Endothelial cell of umbilical vein (primary cell): ENCODE measurements around the gene SKI. TPM values are rescaled to one million over a fixed set of nuclear protein-coding genes. Genes with fewer than 3 reads are reported as not detected.

Experiments used
- BruUV-seq: library from RNA; stranded (reverse); fragments of 400-500 nt; replicated peaks from 2 replicates; lab custom pipeline; 2021; lab: Mats Ljungman, UMichigan
- CTCF ChIA-PET: fragments of 300-600, 350-600 bp; sonication (Branson Sonifier 250); formaldehyde crosslinking; loops from one replicate; lab custom pipeline; 2021; ENCODE audit warnings: antibody characterized with exemption, inconsistent platforms; lab: Charles Lee
- POLR2A ChIA-PET: fragments of 300-600, 350-600 bp; sonication (Branson Sonifier 250); formaldehyde crosslinking; loops from one replicate; lab custom pipeline; 2021; ENCODE audit warnings: antibody characterized with exemption, inconsistent platforms; lab: Charles Lee
- DNase-seq: peaks from one replicate; pipeline ENCODE4 v3.0.0-alpha.2; 2011; ENCODE audit warnings: low read depth, low spot score
- FAIRE-seq: peaks from 2 replicates; lab custom pipeline; 2011; peaks lifted over from hg19 to GRCh38; lab: Jason Lieb, UNC
- H2AFZ ChIP-seq: 2 replicates; pipeline ENCODE4 v1.6.0; 2012; ENCODE audit warnings: low read depth, low read length, control low read depth, inconsistent platforms
- H3K27ac ChIP-seq: 2 replicates; pipeline ENCODE4 v1.5.1; 2011; ENCODE audit warnings: low read depth, mild to moderate bottlenecking, control low read depth, low read length, moderate library complexity; ENCODE audit not compliant: insufficient read depth
- H3K27me3 ChIP-seq, 2 experiments: 2 replicates each; pipeline versions ENCODE4 v1.6.0 to v1.6.1; 2011; ENCODE audit warnings: low read length in 2 of 2, mixed read lengths in 1 of 2; ENCODE audit not compliant: control insufficient read depth in 2 of 2, insufficient read depth in 2 of 2
- H3K36me3 ChIP-seq, 2 experiments: 2 replicates in 1 of 2; 3 replicates in 1 of 2; pipeline ENCODE4 v1.5.1; 2011; ENCODE audit warnings: low read length in 2 of 2, mild to moderate bottlenecking in 1 of 2, moderate library complexity in 1 of 2; ENCODE audit not compliant: control insufficient read depth in 2 of 2, insufficient read depth in 2 of 2; ENCODE audit errors: extremely low read depth in 1 of 2
- H3K4me1 ChIP-seq: 3 replicates; pipeline ENCODE4 v1.5.1; 2011; ENCODE audit warnings: mild to moderate bottlenecking, low read length; ENCODE audit not compliant: control insufficient read depth, insufficient read depth; ENCODE audit errors: extremely low read depth
- H3K4me2 ChIP-seq: 2 replicates; pipeline ENCODE4 v1.6.1; 2011; ENCODE audit warnings: low read length, control low read depth, mixed read lengths; ENCODE audit not compliant: insufficient read depth
- H3K4me3 ChIP-seq, 3 experiments: fragments of 200-600 bp in 1 of 3; sonication (generic), shearing (Covaris generic) in 1 of 3; replicated peaks in 1 of 3; 2 replicates each; pipeline ENCODE4 v1.5.1; 2011 to 2016; ENCODE audit warnings: control low read depth in 3 of 3, low read length in 3 of 3, mild to moderate bottlenecking in 2 of 3, inconsistent platforms in 1 of 3, low read depth in 1 of 3, moderate library complexity in 1 of 3; ENCODE audit not compliant: insufficient read depth in 1 of 3
- H3K79me2 ChIP-seq: 2 replicates; pipeline ENCODE4 v1.6.0; 2012; ENCODE audit warnings: low read length, inconsistent platforms; ENCODE audit not compliant: control insufficient read depth, insufficient read depth
- H3K9ac ChIP-seq: replicated peaks from 2 replicates; pipeline ENCODE3; 2011; ENCODE audit warnings: low read length, control low read depth; ENCODE audit not compliant: insufficient read depth; ENCODE audit errors: extremely low read depth
- H3K9me1 ChIP-seq: replicated peaks from 3 replicates; pipeline ENCODE4 v1.6.0; 2011; ENCODE audit warnings: mild to moderate bottlenecking, low read length; ENCODE audit not compliant: control insufficient read depth, insufficient read depth; ENCODE audit errors: extremely low read depth
- H3K9me3 ChIP-seq: replicated peaks from 2 replicates; pipeline ENCODE4 v1.5.1; 2012; ENCODE audit warnings: low read length, inconsistent platforms; ENCODE audit not compliant: control insufficient read depth, insufficient read depth
- H4K20me1 ChIP-seq: replicated peaks from 2 replicates; pipeline ENCODE3; 2011; ENCODE audit warnings: mild to moderate bottlenecking, low read length; ENCODE audit not compliant: control insufficient read depth, insufficient read depth; ENCODE audit errors: extremely low read depth
- EZH2 ChIP-seq: IDR thresholded peaks from 2 replicates; pipeline ENCODE4 v1.6.1; 2012; ENCODE audit warnings: borderline replicate concordance, low read depth, mild to moderate bottlenecking, moderate library complexity, low read length, inconsistent platforms; ENCODE audit not compliant: severe bottlenecking
- FOS ChIP-seq: IDR thresholded peaks from 2 replicates; pipeline ENCODE4 v1.6.1; 2011; ENCODE audit warnings: mild to moderate bottlenecking, low read length, moderate library complexity, borderline replicate concordance; ENCODE audit not compliant: insufficient read depth
- GATA2 ChIP-seq: IDR thresholded peaks from 2 replicates; pipeline ENCODE4 v1.7.0; 2011; ENCODE audit warnings: low read depth, mild to moderate bottlenecking, moderate library complexity, mixed read lengths, low read length; ENCODE audit not compliant: insufficient read length, insufficient read depth
- JUN ChIP-seq: IDR thresholded peaks from 2 replicates; pipeline ENCODE4 v1.6.1; 2011; ENCODE audit warnings: borderline replicate concordance, low read depth; ENCODE audit not compliant: insufficient read length, insufficient read depth
- MYC ChIP-seq: IDR thresholded peaks from one replicate; pipeline ENCODE4 v1.6.1; 2011; ENCODE audit warnings: mild to moderate bottlenecking, low read depth, low read length
- POLR2A ChIP-seq: IDR thresholded peaks from 2 replicates; pipeline ENCODE4 v1.6.1; 2012; ENCODE audit warnings: low read depth, mild to moderate bottlenecking, control low read depth, low read length
- POLR2AphosphoS5 ChIP-seq: IDR thresholded peaks from 2 replicates; pipeline ENCODE4 v1.6.1; 2012; ENCODE audit warnings: low read depth, mild to moderate bottlenecking, control low read depth, low read length, moderate library complexity; ENCODE audit not compliant: insufficient read depth
- dilution Hi-C: fragments of 300-500 bp; cut with MboI; formaldehyde crosslinking; loops from one replicate; pipeline ENCODE4 v1.15.0; 2019; ENCODE audit warnings: low sequenced_read_pairs; ENCODE audit not compliant: extremely low pct_ligation_motif_present
- intact Hi-C: fragments of 100-400 bp; cut with micrococcal nuclease; formaldehyde crosslinking; loops from one replicate; pipeline ENCODE4 v1.10.0; 2022
- polyA plus RNA-seq, 4 experiments: library from polyadenylated mRNA; depleted of rRNA in 3 of 4; stranded (reverse) in 3 of 4; unstranded in 1 of 4; fragments of >200 nt; gene quantifications; 2 replicates each; pipeline versions ENCODE4 v1.2.1 to v1.2.3, GENCODE V29; 2011 to 2012; ENCODE audit warnings: missing spikeins in 1 of 4
- total RNA-seq: library from RNA; stranded (reverse); gene quantifications from 2 replicates; pipeline ENCODE4 v1.2.3, GENCODE V29; 2021
- TF ChIP-seq, protein P1 (sequence below), 2 donors: IDR thresholded peaks; 1 replicate in 1 of 2; 2 replicates in 1 of 2; pipeline ENCODE4 v1.5.1; 2011; ENCODE audit warnings: low read length in 2 of 2, mild to moderate bottlenecking in 2 of 2, moderate library complexity in 2 of 2, control low read depth in 1 of 2, inconsistent platforms in 1 of 2, low read depth in 1 of 2; ENCODE audit not compliant: insufficient read depth in 1 of 2; ENCODE audit errors: extremely low read depth in 1 of 2
- TF ChIP-seq, protein P2 (sequence below): IDR thresholded peaks from 2 replicates; pipeline ENCODE4 v1.6.1; 2011; ENCODE audit not compliant: insufficient read depth, insufficient read length

Gene SKI
- total and polyA plus RNA-seq, 2 donors (not counting 3 experiments of a cell fraction or from before 2014, with no cell fraction given): 11.6 to 80.3 TPM

DNA sequence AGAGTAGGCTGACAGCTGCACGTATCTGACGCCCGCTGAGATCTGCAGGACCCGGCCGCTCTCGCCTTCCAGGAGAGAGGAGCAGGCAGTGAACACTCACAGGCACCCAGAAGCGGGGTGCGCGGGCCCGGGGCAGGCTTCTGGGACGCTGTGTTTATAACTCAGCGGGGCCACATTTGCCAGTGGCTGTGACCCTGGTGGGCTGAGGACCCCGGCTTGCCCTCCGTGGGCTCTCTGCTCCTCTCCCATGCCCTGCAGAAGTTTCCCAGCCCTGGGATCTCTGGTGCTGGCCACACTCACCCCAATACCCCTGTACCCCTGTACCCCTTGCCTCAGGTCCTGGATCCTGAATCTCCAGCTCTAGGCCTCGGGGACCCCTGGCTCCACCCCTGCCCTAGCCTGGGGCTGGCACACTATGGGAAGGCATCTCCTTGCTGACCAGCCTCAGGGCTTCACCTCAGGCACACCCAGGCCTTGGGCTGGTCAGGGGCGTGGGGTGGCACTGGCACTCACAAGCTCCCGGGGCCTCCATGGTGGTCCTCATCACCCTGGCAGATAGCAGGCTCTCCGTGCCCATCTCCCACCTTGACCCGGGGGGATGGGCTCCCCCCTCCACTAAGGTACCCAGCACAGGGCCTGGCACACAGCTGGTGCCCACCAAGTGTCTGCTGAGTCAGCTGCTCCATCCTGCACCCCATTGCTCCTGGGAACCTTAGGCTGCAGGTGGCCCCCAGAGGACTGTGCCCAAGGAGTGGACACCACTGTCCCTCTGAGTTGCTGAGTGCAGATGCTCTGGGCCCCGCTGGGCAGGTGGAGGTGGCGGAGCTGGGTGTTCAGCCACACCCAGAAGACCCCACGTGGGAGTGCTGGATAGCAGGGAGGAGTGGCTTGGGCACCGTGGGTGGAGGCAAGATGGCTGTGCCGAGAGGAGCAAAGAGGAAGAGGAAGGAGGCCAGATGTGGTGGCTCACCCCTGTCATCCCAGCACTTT, 130.8 kb downstream of the SKI start:
- intact Hi-C loops: no loop called here
- no peak for DNase-seq
- no peak overlapping the region for H2AFZ ChIP-seq
- no TSS peak for BruUV-seq
- no peak overlapping the region for H3K9ac ChIP-seq
- no peaks in the 10 kb centered on the region for H3K4me1 ChIP-seq
- no peak for FAIRE-seq
- ChIA-PET POLR2A (no interaction called here), CTCF (no interaction called here)
- TF ChIP-seq POLR2AphosphoS5: no peak
- TF ChIP-seq FOS: no peak
- TF ChIP-seq, protein P1, sequence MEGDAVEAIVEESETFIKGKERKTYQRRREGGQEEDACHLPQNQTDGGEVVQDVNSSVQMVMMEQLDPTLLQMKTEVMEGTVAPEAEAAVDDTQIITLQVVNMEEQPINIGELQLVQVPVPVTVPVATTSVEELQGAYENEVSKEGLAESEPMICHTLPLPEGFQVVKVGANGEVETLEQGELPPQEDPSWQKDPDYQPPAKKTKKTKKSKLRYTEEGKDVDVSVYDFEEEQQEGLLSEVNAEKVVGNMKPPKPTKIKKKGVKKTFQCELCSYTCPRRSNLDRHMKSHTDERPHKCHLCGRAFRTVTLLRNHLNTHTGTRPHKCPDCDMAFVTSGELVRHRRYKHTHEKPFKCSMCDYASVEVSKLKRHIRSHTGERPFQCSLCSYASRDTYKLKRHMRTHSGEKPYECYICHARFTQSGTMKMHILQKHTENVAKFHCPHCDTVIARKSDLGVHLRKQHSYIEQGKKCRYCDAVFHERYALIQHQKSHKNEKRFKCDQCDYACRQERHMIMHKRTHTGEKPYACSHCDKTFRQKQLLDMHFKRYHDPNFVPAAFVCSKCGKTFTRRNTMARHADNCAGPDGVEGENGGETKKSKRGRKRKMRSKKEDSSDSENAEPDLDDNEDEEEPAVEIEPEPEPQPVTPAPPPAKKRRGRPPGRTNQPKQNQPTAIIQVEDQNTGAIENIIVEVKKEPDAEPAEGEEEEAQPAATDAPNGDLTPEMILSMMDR (IDR thresholded peaks at IDR 0.05; ENCODE audit: extremely low read depth in 1 of 2, insufficient read depth in 1 of 2, low read depth in 1 of 2, low read length in 2 of 2): no peak
- TF ChIP-seq, protein P2, sequence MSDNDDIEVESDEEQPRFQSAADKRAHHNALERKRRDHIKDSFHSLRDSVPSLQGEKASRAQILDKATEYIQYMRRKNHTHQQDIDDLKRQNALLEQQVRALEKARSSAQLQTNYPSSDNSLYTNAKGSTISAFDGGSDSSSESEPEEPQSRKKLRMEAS: no peak
- no peak for TF ChIP-seq EZH2
- TF ChIP-seq POLR2A: no peak
- TF ChIP-seq GATA2: no peak
- TF ChIP-seq JUN: no peak
- no peak for TF ChIP-seq MYC
- no peak overlapping the region for H3K27ac ChIP-seq
- no peaks in the 10 kb centered on the region for H3K9me1 ChIP-seq
- no peaks in the 10 kb centered on the region for H3K27me3 ChIP-seq
- H3K9me3 ChIP-seq: no peaks in the 10 kb centered on the region
- H3K79me2 ChIP-seq: no peaks in the 10 kb centered on the region
- H3K4me2 ChIP-seq: no peak overlapping the region
- no peaks in the 10 kb centered on the region for H3K36me3 ChIP-seq
- H3K4me3 ChIP-seq: no peak overlapping the region
- dilution Hi-C loops: no loop called here
- H4K20me1 ChIP-seq: no peaks in the 10 kb centered on the region

Other genes with a start within 250 kb of the SKI start
- gene CFAP74, start 224.5 kb upstream of the SKI start, total RNA-seq: not detected in 2 replicates
- not detected in 2 replicates for gene CFAP74, start 224.5 kb upstream of the SKI start, polyA plus RNA-seq
- gene GABRD, start 209.0 kb upstream of the SKI start, total RNA-seq: not detected in 2 replicates
- not detected in 2 replicates for gene GABRD, start 209.0 kb upstream of the SKI start, polyA plus RNA-seq
- gene PRKCZ, start 177.9 kb upstream of the SKI start, total RNA-seq: 0.44 and 1.7 TPM in 2 replicates
- gene PRKCZ, start 177.9 kb upstream of the SKI start, polyA plus RNA-seq: 0.11 and 0.22 TPM in 2 replicates
- 62.6 and 69.8 TPM in 2 replicates for gene FAAP20, start 33.5 kb upstream of the SKI start, total RNA-seq
- 31.5 and 57.8 TPM in 2 replicates for gene FAAP20, start 33.5 kb upstream of the SKI start, polyA plus RNA-seq
- gene MORN1, start 163.2 kb downstream of the SKI start, total RNA-seq: 6.4 and 6.5 TPM in 2 replicates
- gene MORN1, start 163.2 kb downstream of the SKI start, polyA plus RNA-seq: 3.1 and 4.3 TPM in 2 replicates
- gene RER1, start 163.5 kb downstream of the SKI start, total RNA-seq: 174 and 179 TPM in 2 replicates
- gene RER1, start 163.5 kb downstream of the SKI start, polyA plus RNA-seq: 249 and 292 TPM in 2 replicates
- 23.0 and 26.7 TPM in 2 replicates for gene PEX10, start 184.2 kb downstream of the SKI start, total RNA-seq
- 25.1 and 31.5 TPM in 2 replicates for gene PEX10, start 184.2 kb downstream of the SKI start, polyA plus RNA-seq
- gene PLCH2, start 248.0 kb downstream of the SKI start, total RNA-seq: 0.31 and 0.32 TPM in 2 replicates
- 0.16 and 0.19 TPM in 2 replicates for gene PLCH2, start 248.0 kb downstream of the SKI start, polyA plus RNA-seq